HCT116 (cell line): ENCODE measurements around the gene FHIT. TPM values are rescaled to one million over a fixed set of nuclear protein-coding genes. Genes with fewer than 3 reads are reported as not detected.

Source experiments
- ATAC-seq: fragments of 200-7000 bp; cut with Tn5 transposase; 2 replicates; pipeline ENCODE4 v1.9.1; 2020; ENCODE audit warnings: mild to moderate bottlenecking, moderate library complexity
- BruUV-seq: library from RNA; stranded (reverse); fragments of 400-500 nt; replicated peaks from 2 replicates; lab custom pipeline; 2021; lab: Mats Ljungman, UMichigan
- CTCF ChIA-PET: fragments of 300-600 bp; sonication (Branson Sonifier 250); formaldehyde crosslinking; loops from one replicate; lab custom pipeline; 2021; ENCODE audit warnings: antibody characterized with exemption; lab: Charles Lee
- POLR2A ChIA-PET: fragments of 300-600, 350-600 bp; sonication (Branson Sonifier 250); formaldehyde crosslinking; loops from one replicate; lab custom pipeline; 2021; ENCODE audit warnings: antibody characterized with exemption; lab: Charles Lee
- RAD21 ChIA-PET, 2 experiments: fragments of 300-600 bp; sonication (Branson Sonifier 250); formaldehyde crosslinking; loops; one replicate each; lab custom pipeline; 2023; ENCODE audit warnings: low total read pairs in 2 of 2; ENCODE audit not compliant: uncharacterized antibody in 2 of 2, unreplicated experiment in 2 of 2, low non-redundant PET in 1 of 2; lab: Charles Lee
- DNase-seq: peaks from one replicate; pipeline ENCODE4 v3.0.0-alpha.2; 2010; ENCODE audit warnings: low read depth, low spot score
- H2AFZ ChIP-seq: fragments of 200-600 bp; shearing (Covaris generic), sonication (generic); 2 replicates; pipeline ENCODE4 v1.6.1; 2017; ENCODE audit warnings: low read depth, mixed run types, mixed read lengths, antibody characterized with exemption, low read length; ENCODE audit not compliant: poor library complexity, severe bottlenecking
- H3K27ac ChIP-seq: 2 replicates; pipeline ENCODE4 v1.5.1; 2012; ENCODE audit warnings: low read depth, low read length
- H3K27me3 ChIP-seq: fragments of 200-600 bp; sonication (generic); 2 replicates; pipeline ENCODE4 v1.6.1; 2016; ENCODE audit warnings: mixed run types, low read length, mixed read lengths; ENCODE audit not compliant: insufficient read depth
- H3K36me3 ChIP-seq, 2 experiments: fragments of 200-500 bp in 1 of 2; fragments of 200-600 bp in 1 of 2; sonication (Bioruptor generic) in 1 of 2; sonication (generic) in 1 of 2; 2 replicates each; pipeline versions ENCODE4 v1.5.1 to v1.6.1; 2014 to 2016; ENCODE audit warnings: low read length in 2 of 2, inconsistent platforms in 1 of 2, mixed read lengths in 1 of 2, mixed run types in 1 of 2; ENCODE audit not compliant: insufficient read depth in 2 of 2, control insufficient read depth in 1 of 2
- H3K4me1 ChIP-seq, 2 experiments: fragments of 200-600 bp in 1 of 2; sonication (generic) in 1 of 2; 2 replicates each; pipeline versions ENCODE4 v1.5.1 to v1.6.1; 2012 to 2017; ENCODE audit warnings: low read length in 2 of 2, inconsistent platforms in 1 of 2, mild to moderate bottlenecking in 1 of 2, mixed read lengths in 1 of 2, mixed run types in 1 of 2, moderate library complexity in 1 of 2; ENCODE audit not compliant: insufficient read depth in 2 of 2, control insufficient read depth in 1 of 2
- H3K4me2 ChIP-seq: fragments of 200-600 bp; sonication (generic); 2 replicates; pipeline ENCODE4 v1.6.1; 2017; ENCODE audit warnings: mixed run types, low read length, mixed read lengths
- H3K4me3 ChIP-seq, 2 experiments: fragments of 200-600 bp in 1 of 2; sonication (generic) in 1 of 2; replicated peaks in 1 of 2; 2 replicates each; pipeline ENCODE4 v1.5.1; 2011 to 2016; ENCODE audit warnings: low read length in 2 of 2, control low read depth in 1 of 2, low read depth in 1 of 2, mild to moderate bottlenecking in 1 of 2, mixed read lengths in 1 of 2, mixed run types in 1 of 2
- H3K79me2 ChIP-seq: fragments of 200-600 bp; sonication (generic); 2 replicates; pipeline ENCODE4 v1.6.1; 2017; ENCODE audit warnings: mild to moderate bottlenecking, mixed run types, low read length, moderate library complexity, mixed read lengths; ENCODE audit not compliant: insufficient read depth
- H3K9ac ChIP-seq: fragments of 200-600 bp; sonication (generic); 2 replicates; pipeline ENCODE4 v1.6.1; 2016; ENCODE audit warnings: low read length, mixed read lengths
- H3K9me2 ChIP-seq: fragments of 200-600 bp; sonication (generic), shearing (Covaris generic); 2 replicates; pipeline ENCODE4 v1.6.1; 2017; ENCODE audit warnings: mixed run types, mild to moderate bottlenecking, moderate library complexity; ENCODE audit not compliant: insufficient read depth
- H3K9me3 ChIP-seq, 2 experiments: fragments of 200-500 bp in 1 of 2; fragments of 200-600 bp in 1 of 2; sonication (Bioruptor generic) in 1 of 2; sonication (generic) in 1 of 2; 2 replicates each; pipeline ENCODE4 v1.6.1; 2014 to 2017; ENCODE audit warnings: low read length in 2 of 2, mixed read lengths in 2 of 2, inconsistent platforms in 1 of 2, low read depth in 1 of 2, mild to moderate bottlenecking in 1 of 2, mixed run types in 1 of 2, moderate library complexity in 1 of 2; ENCODE audit not compliant: control insufficient read depth in 1 of 2, insufficient read depth in 1 of 2
- H4K20me1 ChIP-seq: fragments of 200-600 bp; sonication (generic), shearing (Covaris generic); 2 replicates; pipeline ENCODE4 v1.6.1; 2017; ENCODE audit warnings: mixed run types, mild to moderate bottlenecking, moderate library complexity; ENCODE audit not compliant: insufficient read depth
- EGR1 ChIP-seq: IDR thresholded peaks from 2 replicates; pipeline ENCODE4 v1.6.1; 2012; ENCODE audit warnings: low read depth
- ELF1 ChIP-seq: IDR thresholded peaks from 2 replicates; pipeline ENCODE4 v1.6.1; 2012; ENCODE audit warnings: low read depth, borderline replicate concordance
- EZH2 ChIP-seq: fragments of 200-600 bp; sonication (generic); IDR thresholded peaks from 2 replicates; pipeline ENCODE4 v1.6.1; 2017; ENCODE audit warnings: antibody characterized with exemption, mixed run types
- EZH2phosphoT487 ChIP-seq: fragments of 200-600 bp; IDR thresholded peaks from 2 replicates; pipeline ENCODE4 v1.6.1; 2018; ENCODE audit warnings: antibody characterized with exemption, borderline replicate concordance
- FOSL1 ChIP-seq: IDR thresholded peaks from 2 replicates; pipeline ENCODE4 v1.6.1; 2012; ENCODE audit warnings: low read depth
- JUND ChIP-seq: IDR thresholded peaks from 2 replicates; pipeline ENCODE4 v1.6.1; 2012
- MAX ChIP-seq: IDR thresholded peaks from 2 replicates; pipeline ENCODE4 v1.6.1; 2012
- POLR2AphosphoS5 ChIP-seq: IDR thresholded peaks from 2 replicates; pipeline ENCODE4 v1.6.1; 2011; ENCODE audit warnings: mild to moderate bottlenecking, low read depth, low read length, moderate library complexity
- SIN3A ChIP-seq: IDR thresholded peaks from 2 replicates; pipeline ENCODE4 v1.6.1; 2012; ENCODE audit warnings: low read depth
- SP1 ChIP-seq: IDR thresholded peaks from 2 replicates; pipeline ENCODE4 v1.6.1; 2012; ENCODE audit warnings: low read depth
- SRF ChIP-seq: IDR thresholded peaks from 2 replicates; pipeline ENCODE4 v1.6.1; 2012; ENCODE audit warnings: low read depth
- TCF7L2 ChIP-seq: IDR thresholded peaks from 2 replicates; pipeline ENCODE4 v1.7.0; 2011; ENCODE audit warnings: borderline replicate concordance, inconsistent platforms; ENCODE audit not compliant: insufficient read depth, insufficient read length; ENCODE audit errors: extremely low read depth
- ZNF274 ChIP-seq: fragments of 200-500 bp; sonication (Bioruptor generic); IDR thresholded peaks from 2 replicates; pipeline ENCODE4 v1.6.1; 2014; ENCODE audit warnings: mild to moderate bottlenecking, low read depth, low read length, inconsistent platforms
- intact Hi-C: fragments of 100-400 bp; cut with micrococcal nuclease; formaldehyde crosslinking; loops from 2 replicates; pipeline ENCODE4 v1.10.0; 2022
- total RNA-seq: library from RNA; stranded (reverse); gene quantifications from one replicate; pipeline ENCODE4 v1.2.1, GENCODE V29; 2021; ENCODE audit not compliant: unreplicated experiment

FHIT gene
- total RNA-seq, 1 experiment from 2014 or later, result 20.1 TPM

GRCh38 chr3:60146121-60146520 is 1105.1 kb downstream of the FHIT start:
- Histone ChIP-seq H3K4me3 (no peak overlapping the region), H3K4me2 (no peak overlapping the region), H3K4me1 (no peaks in the 10 kb centered on the region), H3K79me2 (no peaks in the 10 kb centered on the region), H3K36me3 (no peaks in the 10 kb centered on the region), H2AFZ (no peak overlapping the region), H3K9ac (no peak overlapping the region), H3K9me2 (no peaks in the 10 kb centered on the region), H3K9me3 (no peaks in the 10 kb centered on the region), H4K20me1 (no peaks in the 10 kb centered on the region), H3K27ac (no peak overlapping the region), H3K27me3 (peaks cover 5% of the 10 kb centered on the region; the same call in 1 of the 2 replicates)
- CTCF ChIA-PET, result no interaction called here
- DNase-seq, result no peak
- RAD21 ChIA-PET, result no interaction called here
- no peak for ATAC-seq
- BruUV-seq, result no TSS peak
- intact Hi-C loops, result no loop called here
- POLR2A ChIA-PET, result interaction anchor here (0.7 kb wide), 1 partner anchor 9 kb away, joined by 3 read pairs; no protein-coding TSS in a partner anchor
- TF ChIP-seq ELF1 (no peak), TCF7L2 (no peak), SP1 (no peak)

GRCh38 chr3:60144071-60144470 is 1107.2 kb downstream of the FHIT start:
- POLR2A ChIA-PET, result no interaction called here
- Histone ChIP-seq H3K27me3 (peaks cover 5% of the 10 kb centered on the region; the same call in 1 of the 2 replicates), H3K4me2 (no peak overlapping the region), H3K4me1 (no peaks in the 10 kb centered on the region), H3K4me3 (no peak overlapping the region), H3K9me3 (no peaks in the 10 kb centered on the region), H4K20me1 (no peaks in the 10 kb centered on the region), H3K79me2 (no peaks in the 10 kb centered on the region), H2AFZ (no peak overlapping the region), H3K9me2 (no peaks in the 10 kb centered on the region), H3K36me3 (no peaks in the 10 kb centered on the region), H3K9ac (no peak overlapping the region), H3K27ac (no peak overlapping the region)
- RAD21 ChIA-PET, result no interaction called here
- DNase-seq (no peak), ATAC-seq (no peak)
- TF ChIP-seq POLR2AphosphoS5 (no peak), TCF7L2 (no peak), ELF1 (no peak), EZH2phosphoT487 (no peak), EGR1 (no peak), EZH2 (no peak), SP1 (no peak), FOSL1 (no peak), ZNF274 (no peak), JUND (no peak), SIN3A (no peak), SRF (no peak), MAX (no peak)
- CTCF ChIA-PET, result no interaction called here
- intact Hi-C loops, result no loop called here
- BruUV-seq, result no TSS peak
